Measurements from ENCODE around the gene PRXL2B.

The PRXL2B gene

GRCh38 chr1:2637442-2638145 is 51.0 kb downstream of the PRXL2B start:
- no peaks in the 10 kb centered on the region for H3K4me1 ChIP-seq (ENCODE audit: insufficient read depth, poor library complexity, severe bottlenecking)
- peaks cover 11% of the 10 kb centered on the region for H3K9me3 ChIP-seq (ENCODE audit: severe bottlenecking)
- no peak for TF ChIP-seq CTCF (IDR thresholded peaks at IDR 0.05; ENCODE audit: poor library complexity, severe bottlenecking)
- H3K4me3 ChIP-seq (ENCODE audit: severe bottlenecking) = no peak overlapping the region
- ATAC-seq (ENCODE audit: low read depth) (no peak), DNase-seq (ENCODE audit: low spot score) (peak; percentile 47)
- no peaks in the 10 kb centered on the region for H3K36me3 ChIP-seq (ENCODE audit: low read depth)
- H3K27ac ChIP-seq (ENCODE audit: poor library complexity, severe bottlenecking) = no peak overlapping the region
- H3K27me3 ChIP-seq (ENCODE audit: insufficient read depth, poor library complexity, severe bottlenecking) = no peaks in the 10 kb centered on the region

GRCh38 chr1:2638466-2639115 is 52.0 kb downstream of the PRXL2B start:
- no peaks in the 10 kb centered on the region for H3K36me3 ChIP-seq (ENCODE audit: low read depth)
- no peak overlapping the region for H3K4me3 ChIP-seq (ENCODE audit: severe bottlenecking)
- no peak for TF ChIP-seq CTCF (IDR thresholded peaks at IDR 0.05; ENCODE audit: poor library complexity, severe bottlenecking)
- peaks cover 11% of the 10 kb centered on the region for H3K9me3 ChIP-seq (ENCODE audit: severe bottlenecking)
- DNase-seq (ENCODE audit: low spot score) = peak; percentile 50
- no peaks in the 10 kb centered on the region for H3K4me1 ChIP-seq (ENCODE audit: insufficient read depth, poor library complexity, severe bottlenecking)
- ATAC-seq (ENCODE audit: low read depth) = no peak
- H3K27me3 ChIP-seq (ENCODE audit: insufficient read depth, poor library complexity, severe bottlenecking) = no peaks in the 10 kb centered on the region
- H3K27ac ChIP-seq (ENCODE audit: poor library complexity, severe bottlenecking) = no peak overlapping the region

GRCh38 chr1:2639203-2639602 is 52.6 kb downstream of the PRXL2B start:
- Histone ChIP-seq H3K9me3 (ENCODE audit: severe bottlenecking) (peaks cover 11% of the 10 kb centered on the region), H3K36me3 (ENCODE audit: low read depth) (no peaks in the 10 kb centered on the region), H3K27ac (ENCODE audit: poor library complexity, severe bottlenecking) (no peak overlapping the region), H3K4me1 (ENCODE audit: insufficient read depth, poor library complexity, severe bottlenecking) (no peaks in the 10 kb centered on the region), H3K4me3 (ENCODE audit: severe bottlenecking) (no peak overlapping the region), H3K27me3 (ENCODE audit: insufficient read depth, poor library complexity, severe bottlenecking) (no peaks in the 10 kb centered on the region)
- peak; percentile 60 for DNase-seq (ENCODE audit: low spot score)
- ATAC-seq (ENCODE audit: low read depth) = no peak
- no peak for TF ChIP-seq CTCF (IDR thresholded peaks at IDR 0.05; ENCODE audit: poor library complexity, severe bottlenecking)

GRCh38 chr1:2639607-2640521 is 53.3 kb downstream of the PRXL2B start:
- Histone ChIP-seq H3K4me3 (ENCODE audit: severe bottlenecking) (no peak overlapping the region), H3K36me3 (ENCODE audit: low read depth) (no peaks in the 10 kb centered on the region), H3K27me3 (ENCODE audit: insufficient read depth, poor library complexity, severe bottlenecking) (no peaks in the 10 kb centered on the region), H3K9me3 (ENCODE audit: severe bottlenecking) (peaks cover 11% of the 10 kb centered on the region), H3K27ac (ENCODE audit: poor library complexity, severe bottlenecking) (no peak overlapping the region), H3K4me1 (ENCODE audit: insufficient read depth, poor library complexity, severe bottlenecking) (no peaks in the 10 kb centered on the region)
- TF ChIP-seq CTCF (IDR thresholded peaks at IDR 0.05; ENCODE audit: poor library complexity, severe bottlenecking) = no peak
- DNase-seq (ENCODE audit: low spot score) = no peak
- ATAC-seq (ENCODE audit: low read depth) = no peak
